ENCODE results near the gene FMN2. TPM values are rescaled to one million over a fixed set of nuclear protein-coding genes. Genes with fewer than 3 reads are reported as not detected.

The FMN2 gene
- total and polyA plus RNA-seq, 9 donors, result 0.60 to 10.1 (median 2.5) TPM

- TF ChIP-seq CTCF (IDR thresholded peaks at IDR 0.05) (no peak), EP300 (IDR thresholded peaks at IDR 0.05) (no peak), POLR2A (IDR thresholded peaks at IDR 0.05) (no peak)
- H3K27me3 ChIP-seq, result no peaks in the 10 kb centered on the region
- no peaks in the 10 kb centered on the region for H3K36me3 ChIP-seq
- H3K27ac ChIP-seq, result no peak overlapping the region
- H3K4me3 ChIP-seq, result no peak overlapping the region
- no peaks in the 10 kb centered on the region for H3K4me1 ChIP-seq (ENCODE audit: insufficient read depth)
- no peaks in the 10 kb centered on the region for H3K9me3 ChIP-seq
- WGBS, 3 donors, result 87 to 91% (median 89%) methylated on average over 5 of the region's 5 CpGs
- DNase-seq, result no peak
- intact Hi-C loops (cut with DNase I), result no loop called here
These were observed 270.4 kb downstream of the FMN2 start for GRCh38 chr1:240362046-240362445.

- no peaks in the 10 kb centered on the region for H3K4me1 ChIP-seq (ENCODE audit: insufficient read depth)
- no peaks in the 10 kb centered on the region for H3K27me3 ChIP-seq
- DNase-seq, result no peak
- no peaks in the 10 kb centered on the region for H3K36me3 ChIP-seq
- H3K27ac ChIP-seq, result no peak overlapping the region
- WGBS, 3 donors, result 45 to 97% (median 80%) methylated on average over 2 of the region's 2 CpGs
- no peaks in the 10 kb centered on the region for H3K9me3 ChIP-seq
- no peak for TF ChIP-seq CTCF (IDR thresholded peaks at IDR 0.05)
- TF ChIP-seq EP300 (IDR thresholded peaks at IDR 0.05), result no peak
- TF ChIP-seq POLR2A (IDR thresholded peaks at IDR 0.05), result no peak
- intact Hi-C loops (cut with DNase I), result no loop called here
- no peak overlapping the region for H3K4me3 ChIP-seq
These were observed 271.1 kb downstream of the FMN2 start for GRCh38 chr1:240362826-240363225.

- H3K27me3 ChIP-seq, result no peaks in the 10 kb centered on the region
- no peak for DNase-seq
- H3K9me3 ChIP-seq, result no peaks in the 10 kb centered on the region
- H3K27ac ChIP-seq, result no peak overlapping the region
- 80 to 86% (median 82%) methylated on average over 5 of the region's 5 CpGs for WGBS, 3 donors
- intact Hi-C loops (cut with DNase I), result no loop called here
- H3K4me1 ChIP-seq (ENCODE audit: insufficient read depth), result no peaks in the 10 kb centered on the region
- no peaks in the 10 kb centered on the region for H3K36me3 ChIP-seq
- no peak for TF ChIP-seq CTCF (IDR thresholded peaks at IDR 0.05)
- no peak for TF ChIP-seq EP300 (IDR thresholded peaks at IDR 0.05)
- no peak for TF ChIP-seq POLR2A (IDR thresholded peaks at IDR 0.05)
- H3K4me3 ChIP-seq, result no peak overlapping the region
These were observed 271.6 kb downstream of the FMN2 start for GRCh38 chr1:240363315-240363714.

- intact Hi-C loops (cut with DNase I), result no loop called here
- Histone ChIP-seq H3K36me3 (no peaks in the 10 kb centered on the region), H3K4me1 (ENCODE audit: insufficient read depth) (no peaks in the 10 kb centered on the region), H3K27ac (no peak overlapping the region), H3K9me3 (no peaks in the 10 kb centered on the region), H3K4me3 (no peak overlapping the region), H3K27me3 (no peaks in the 10 kb centered on the region)
- 82 to 89% (median 85%) methylated on average over 3 of the region's 3 CpGs for WGBS, 3 donors
- DNase-seq, result no peak
- TF ChIP-seq POLR2A (IDR thresholded peaks at IDR 0.05) (no peak), EP300 (IDR thresholded peaks at IDR 0.05) (no peak), CTCF (IDR thresholded peaks at IDR 0.05) (no peak)
These were observed 272.2 kb downstream of the FMN2 start for GRCh38 chr1:240363914-240364313.

- Histone ChIP-seq H3K27me3 (no peaks in the 10 kb centered on the region), H3K9me3 (no peaks in the 10 kb centered on the region), H3K36me3 (no peaks in the 10 kb centered on the region), H3K4me3 (no peak overlapping the region), H3K27ac (no peak overlapping the region), H3K4me1 (ENCODE audit: insufficient read depth) (no peaks in the 10 kb centered on the region)
- 87 to 90% (median 88%) methylated on average over 9 of the region's 9 CpGs for WGBS, 3 donors
- intact Hi-C loops (cut with DNase I), result no loop called here
- no peak for DNase-seq
- no peak for TF ChIP-seq EP300 (IDR thresholded peaks at IDR 0.05)
- no peak for TF ChIP-seq POLR2A (IDR thresholded peaks at IDR 0.05)
- no peak for TF ChIP-seq CTCF (IDR thresholded peaks at IDR 0.05)
These were observed 275.0 kb downstream of the FMN2 start for GRCh38 chr1:240366636-240367035.
